ENCODE results near the gene PGBD5.

Gene PGBD5

GRCh38 chr1:230371923-230372703 is 54.0 kb downstream of the PGBD5 start:
- no peak for DNase-seq

GRCh38 chr1:230370109-230370508 is 56.0 kb downstream of the PGBD5 start:
- no peak for DNase-seq

- DNase-seq, result no peak
Observed at GRCh38 chr1:230368871-230369270, 57.3 kb downstream of the PGBD5 start.

- no peak for DNase-seq
Observed at GRCh38 chr1:230368363-230368762, 57.8 kb downstream of the PGBD5 start.

- no peak for DNase-seq
Observed at GRCh38 chr1:230366504-230366915, 59.6 kb downstream of the PGBD5 start.

- DNase-seq, result peak; percentile 11
Observed at GRCh38 chr1:230365723-230366307, 60.3 kb downstream of the PGBD5 start.

- DNase-seq, result no peak
Observed at GRCh38 chr1:230362949-230363348, 63.2 kb downstream of the PGBD5 start.

- no peak for DNase-seq
Observed at GRCh38 chr1:230361941-230362340, 64.2 kb downstream of the PGBD5 start.

GRCh38 chr1:230359992-230360668 is 66.0 kb downstream of the PGBD5 start:
- DNase-seq, result no peak

- DNase-seq, result no peak
Observed at GRCh38 chr1:230356869-230357794, 69.0 kb downstream of the PGBD5 start.

- peak; percentile 5 for DNase-seq
Observed at GRCh38 chr1:230356190-230356589, 69.9 kb downstream of the PGBD5 start.

- no peak for DNase-seq
Observed at GRCh38 chr1:230355594-230355993, 70.5 kb downstream of the PGBD5 start.

GRCh38 chr1:230355128-230355527 is 71.0 kb downstream of the PGBD5 start:
- DNase-seq, result no peak

GRCh38 chr1:230354005-230354404 is 72.1 kb downstream of the PGBD5 start:
- no peak for DNase-seq

- DNase-seq, result no peak
Observed at GRCh38 chr1:230352537-230352936, 73.6 kb downstream of the PGBD5 start.

- DNase-seq, result no peak
Observed at GRCh38 chr1:230351983-230352382, 74.1 kb downstream of the PGBD5 start.

- DNase-seq, result no peak
Observed at GRCh38 chr1:230351514-230351913, 74.6 kb downstream of the PGBD5 start.

- peak; percentile 81 for DNase-seq
Observed at GRCh38 chr1:230350208-230350921, 75.8 kb downstream of the PGBD5 start.

- DNase-seq, result peak; percentile 63
Observed at GRCh38 chr1:230349020-230349393, 77.1 kb downstream of the PGBD5 start.

GRCh38 chr1:230348386-230349019 is 77.6 kb downstream of the PGBD5 start:
- peak; percentile 52 for DNase-seq

- no peak for DNase-seq
Observed at GRCh38 chr1:230347896-230348295, 78.2 kb downstream of the PGBD5 start.
